ENCODE measurements around the gene CAMK2D. TPM values are rescaled to one million over a fixed set of nuclear protein-coding genes. Genes with fewer than 3 reads are reported as not detected.

The CAMK2D gene
- total RNA-seq, 1 experiment from 2014 or later: 29.5 TPM

DNA sequence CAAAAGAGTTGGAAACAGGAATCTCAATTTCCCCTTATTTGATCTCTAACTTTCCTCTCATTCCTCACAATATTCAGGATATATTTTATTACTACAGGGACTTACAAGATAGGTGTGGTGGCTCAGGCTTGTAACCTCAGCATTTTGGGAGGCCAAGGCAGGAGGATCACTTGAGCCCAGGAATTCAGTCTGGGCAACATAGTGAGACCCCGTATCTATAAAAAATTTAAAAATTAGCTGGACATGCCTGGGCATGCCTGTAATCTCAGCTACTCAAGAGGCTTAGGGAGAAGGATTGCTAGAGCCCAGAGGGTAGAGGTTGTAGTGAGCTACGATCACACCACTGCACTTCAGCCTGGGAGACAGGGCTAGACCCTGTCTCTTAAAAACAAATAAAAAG is 200.4 kb downstream of the CAMK2D start:
- no peak for ATAC-seq

DNA sequence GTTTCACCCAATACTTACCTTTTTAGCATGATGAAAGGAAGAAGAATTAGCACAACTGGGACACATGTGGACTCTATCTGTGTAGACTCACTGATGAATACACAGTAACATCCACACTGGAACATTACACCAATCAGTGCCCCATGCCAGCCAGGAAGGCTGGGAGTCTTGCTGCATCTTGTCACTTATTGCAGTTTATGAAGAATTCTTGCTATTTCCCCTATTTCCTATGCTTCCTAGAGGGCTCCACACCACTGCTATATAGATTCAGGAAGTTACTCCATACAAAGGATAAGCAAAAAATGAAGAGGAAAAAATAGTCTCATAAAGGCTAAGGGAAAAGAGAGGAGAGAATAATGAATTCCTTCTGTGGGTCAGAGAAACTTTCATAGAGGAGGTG is 201.0 kb downstream of the CAMK2D start:
- BruUV-seq (replicated peaks): no TSS peak
- Histone ChIP-seq H3K4me3 (ENCODE audit: low read depth in 2 of 2, low read length in 2 of 2) (no peak overlapping the region), H3K27ac (ENCODE audit: low read length) (no peak overlapping the region), H3K9me3 (ENCODE audit: control insufficient read depth, insufficient read depth, low read depth, low read length) (no peaks in the 10 kb centered on the region), H3K27me3 (ENCODE audit: control insufficient read depth, insufficient read depth, low read length) (no peaks in the 10 kb centered on the region), H3K4me1 (ENCODE audit: control insufficient read depth, insufficient read depth, low read length) (no peaks in the 10 kb centered on the region; the same call in 1 of the 2 replicates), H3K36me3 (ENCODE audit: control insufficient read depth, insufficient read depth, low read length) (no peaks in the 10 kb centered on the region)
- ChIA-PET CTCF (no interaction called here), POLR2A (no interaction called here)
- no peak for ATAC-seq
- no peak for DNase-seq (ENCODE audit: low read depth, low spot score)
- in situ Hi-C loops (cut with HindIII; ENCODE audit: low pct_unique_long_range_greater_than_20kb, low sequenced_read_pairs): no loop called here
- TF ChIP-seq TCF7L2 (IDR thresholded peaks at IDR 0.05; ENCODE audit: low read depth, low read length): no peak
- no peak for TF ChIP-seq POLR2AphosphoS5 (IDR thresholded peaks at IDR 0.05; ENCODE audit: low read depth, low read length)
- TF ChIP-seq, protein P1, sequence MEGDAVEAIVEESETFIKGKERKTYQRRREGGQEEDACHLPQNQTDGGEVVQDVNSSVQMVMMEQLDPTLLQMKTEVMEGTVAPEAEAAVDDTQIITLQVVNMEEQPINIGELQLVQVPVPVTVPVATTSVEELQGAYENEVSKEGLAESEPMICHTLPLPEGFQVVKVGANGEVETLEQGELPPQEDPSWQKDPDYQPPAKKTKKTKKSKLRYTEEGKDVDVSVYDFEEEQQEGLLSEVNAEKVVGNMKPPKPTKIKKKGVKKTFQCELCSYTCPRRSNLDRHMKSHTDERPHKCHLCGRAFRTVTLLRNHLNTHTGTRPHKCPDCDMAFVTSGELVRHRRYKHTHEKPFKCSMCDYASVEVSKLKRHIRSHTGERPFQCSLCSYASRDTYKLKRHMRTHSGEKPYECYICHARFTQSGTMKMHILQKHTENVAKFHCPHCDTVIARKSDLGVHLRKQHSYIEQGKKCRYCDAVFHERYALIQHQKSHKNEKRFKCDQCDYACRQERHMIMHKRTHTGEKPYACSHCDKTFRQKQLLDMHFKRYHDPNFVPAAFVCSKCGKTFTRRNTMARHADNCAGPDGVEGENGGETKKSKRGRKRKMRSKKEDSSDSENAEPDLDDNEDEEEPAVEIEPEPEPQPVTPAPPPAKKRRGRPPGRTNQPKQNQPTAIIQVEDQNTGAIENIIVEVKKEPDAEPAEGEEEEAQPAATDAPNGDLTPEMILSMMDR (IDR thresholded peaks at IDR 0.05): no peak
- TF ChIP-seq REST (IDR thresholded peaks at IDR 0.05; ENCODE audit: insufficient read depth in 1 of 2, low read depth in 2 of 2, low read length in 1 of 2): no peak
- TF ChIP-seq SIN3A (IDR thresholded peaks at IDR 0.05; ENCODE audit: borderline replicate concordance, insufficient read depth, low read depth, low read length): no peak
- intact Hi-C loops (cut with micrococcal nuclease; ENCODE audit: unreplicated experiment): no loop called here

More for the DNA sequence above, 200.4 kb downstream of the CAMK2D start:
- Histone ChIP-seq H3K27ac (ENCODE audit: low read length) (no peak overlapping the region), H3K4me3 (ENCODE audit: low read depth in 2 of 2, low read length in 2 of 2) (no peak overlapping the region), H3K9me3 (ENCODE audit: control insufficient read depth, insufficient read depth, low read depth, low read length) (no peaks in the 10 kb centered on the region), H3K4me1 (ENCODE audit: control insufficient read depth, insufficient read depth, low read length) (no peaks in the 10 kb centered on the region; the same call in 1 of the 2 replicates), H3K27me3 (ENCODE audit: control insufficient read depth, insufficient read depth, low read length) (no peaks in the 10 kb centered on the region), H3K36me3 (ENCODE audit: control insufficient read depth, insufficient read depth, low read length) (no peaks in the 10 kb centered on the region)
- no peak for DNase-seq (ENCODE audit: low read depth, low spot score)
- ChIA-PET CTCF (interaction anchor here (0.6 kb wide), 1 partner anchor 249 kb away, joined by 3 read pairs; no protein-coding TSS in a partner anchor), POLR2A (no interaction called here)
- BruUV-seq (replicated peaks): no TSS peak
- in situ Hi-C loops (cut with HindIII; ENCODE audit: low pct_unique_long_range_greater_than_20kb, low sequenced_read_pairs): no loop called here
- intact Hi-C loops (cut with micrococcal nuclease; ENCODE audit: unreplicated experiment): no loop called here
- TF ChIP-seq TCF7L2 (IDR thresholded peaks at IDR 0.05; ENCODE audit: low read depth, low read length): no peak
- TF ChIP-seq, protein P1 (IDR thresholded peaks at IDR 0.05): no peak
- TF ChIP-seq SIN3A (IDR thresholded peaks at IDR 0.05; ENCODE audit: borderline replicate concordance, insufficient read depth, low read depth, low read length): no peak
- no peak for TF ChIP-seq POLR2AphosphoS5 (IDR thresholded peaks at IDR 0.05; ENCODE audit: low read depth, low read length)
- TF ChIP-seq REST (IDR thresholded peaks at IDR 0.05; ENCODE audit: insufficient read depth in 1 of 2, low read depth in 2 of 2, low read length in 1 of 2): no peak
